H1 (cell line): ENCODE data around the gene EVI2B.

Experiments used
- CREB1 ChIP-seq: IDR thresholded peaks from 2 replicates; pipeline ENCODE4 v1.6.1; 2012; ENCODE audit warnings: inconsistent platforms
- CTCF ChIP-seq, 3 experiments: IDR thresholded peaks; 1 replicate in 2 of 3; 2 replicates in 1 of 3; pipeline versions ENCODE4 v1.5.1 to v1.6.1; 2011; ENCODE audit warnings: low read length in 3 of 3, mild to moderate bottlenecking in 3 of 3, inconsistent platforms in 2 of 3, low read depth in 1 of 3, moderate library complexity in 1 of 3; ENCODE audit not compliant: insufficient read depth in 1 of 3; ENCODE audit errors: control extremely low read depth in 1 of 3
- NANOG ChIP-seq: IDR thresholded peaks from 2 replicates; pipeline ENCODE4 v1.6.1; 2011; ENCODE audit warnings: low read length, low read depth, mild to moderate bottlenecking, inconsistent platforms; ENCODE audit not compliant: insufficient read depth, poor library complexity, severe bottlenecking
- SP1 ChIP-seq: IDR thresholded peaks from 2 replicates; pipeline ENCODE4 v1.6.1; 2011; ENCODE audit warnings: low read depth, low read length
- USF2 ChIP-seq: IDR thresholded peaks from 2 replicates; pipeline ENCODE4 v1.6.1; 2011; ENCODE audit warnings: low read length, improper control_type of control experiment

GRCh38 chr17:31349454-31349853, 35.6 kb upstream of the EVI2B start:
- TF ChIP-seq SP1 (no peak), USF2 (no peak), CTCF (IDR thresholded peaks at IDR 0.05; ENCODE audit: control extremely low read depth in 1 of 3, insufficient read depth in 1 of 3, low read depth in 1 of 3, low read length in 3 of 3) (no peak), CREB1 (no peak), NANOG (no peak)
